ENCODE measurements around the gene RASAL2.

RASAL2 gene

GRCh38 chr1:178258536-178258935 is 164.6 kb downstream of the RASAL2 start:
- Histone ChIP-seq H3K27ac (no peak overlapping the region), H3K27me3 (no peaks in the 10 kb centered on the region), H3K4me3 (ENCODE audit: low read depth in 1 of 2, low read length in 1 of 2) (no peak overlapping the region), H3K36me3 (no peaks in the 10 kb centered on the region), H3K4me1 (ENCODE audit: control insufficient read depth in 1 of 2, insufficient read depth in 1 of 2, low read depth in 1 of 2, low read length in 1 of 2) (no peaks in the 10 kb centered on the region), H3K9me3 (no peaks in the 10 kb centered on the region)
- TF ChIP-seq CTCF (IDR thresholded peaks at IDR 0.05): no peak

- Histone ChIP-seq H3K4me1 (ENCODE audit: control insufficient read depth in 1 of 2, insufficient read depth in 1 of 2, low read depth in 1 of 2, low read length in 1 of 2) (no peaks in the 10 kb centered on the region), H3K27ac (no peak overlapping the region), H3K9me3 (no peaks in the 10 kb centered on the region), H3K27me3 (no peaks in the 10 kb centered on the region), H3K4me3 (ENCODE audit: low read depth in 1 of 2, low read length in 1 of 2) (no peak overlapping the region), H3K36me3 (no peaks in the 10 kb centered on the region)
- TF ChIP-seq CTCF (IDR thresholded peaks at IDR 0.05): no peak
Measured at GRCh38 chr1:178262120-178262500, 168.2 kb downstream of the RASAL2 start.

DNA sequence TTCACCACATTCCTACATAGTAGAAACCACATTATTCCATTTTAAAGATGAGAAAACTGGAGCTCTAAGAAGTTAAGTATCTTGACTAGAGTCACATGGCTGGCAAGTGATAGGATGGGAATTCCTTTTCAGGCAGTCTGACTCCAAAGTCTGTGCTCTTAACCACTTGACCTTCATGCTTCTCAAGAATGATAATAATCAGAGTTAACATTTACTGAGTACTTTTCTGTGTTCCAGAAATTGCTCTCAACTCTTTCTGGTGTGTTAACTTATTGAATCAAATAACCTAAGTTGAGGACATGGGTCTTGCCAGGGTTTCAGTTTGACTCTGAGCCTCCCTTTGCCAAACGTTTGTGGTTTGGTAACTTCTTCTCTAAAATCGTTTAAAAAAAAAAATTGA is 169.4 kb downstream of the RASAL2 start:
- no peak for TF ChIP-seq CTCF (IDR thresholded peaks at IDR 0.05)
- Histone ChIP-seq H3K4me1 (ENCODE audit: control insufficient read depth in 1 of 2, insufficient read depth in 1 of 2, low read depth in 1 of 2, low read length in 1 of 2) (no peaks in the 10 kb centered on the region), H3K27ac (no peak overlapping the region), H3K36me3 (no peaks in the 10 kb centered on the region), H3K4me3 (ENCODE audit: low read depth in 1 of 2, low read length in 1 of 2) (no peak overlapping the region), H3K9me3 (no peaks in the 10 kb centered on the region), H3K27me3 (no peaks in the 10 kb centered on the region)

- no peak for TF ChIP-seq CTCF (IDR thresholded peaks at IDR 0.05)
- Histone ChIP-seq H3K4me1 (ENCODE audit: control insufficient read depth in 1 of 2, insufficient read depth in 1 of 2, low read depth in 1 of 2, low read length in 1 of 2) (no peaks in the 10 kb centered on the region), H3K4me3 (ENCODE audit: low read depth in 1 of 2, low read length in 1 of 2) (no peak overlapping the region), H3K36me3 (no peaks in the 10 kb centered on the region), H3K9me3 (no peaks in the 10 kb centered on the region), H3K27ac (no peak overlapping the region), H3K27me3 (no peaks in the 10 kb centered on the region)
Measured at GRCh38 chr1:178266113-178266512, 172.2 kb downstream of the RASAL2 start.

- H3K9me3 ChIP-seq: no peaks in the 10 kb centered on the region
Measured at GRCh38 chr1:178266619-178267066, 172.7 kb downstream of the RASAL2 start.

More at GRCh38 chr1:178266619-178267066, 172.7 kb downstream of the RASAL2 start:
- no peak for TF ChIP-seq CTCF (IDR thresholded peaks at IDR 0.05)
- Histone ChIP-seq H3K4me3 (ENCODE audit: low read depth in 1 of 2, low read length in 1 of 2) (no peak overlapping the region), H3K27ac (no peak overlapping the region), H3K4me1 (ENCODE audit: control insufficient read depth in 1 of 2, insufficient read depth in 1 of 2, low read depth in 1 of 2, low read length in 1 of 2) (no peaks in the 10 kb centered on the region), H3K27me3 (no peaks in the 10 kb centered on the region), H3K36me3 (no peaks in the 10 kb centered on the region)

All from neutrophil (primary cell).